HEK293 (cell line): ENCODE measurements around the gene LRRC57.

Experiments used
- BCL11B ChIP-seq: fragments of 450-650 bp; formaldehyde crosslinking; IDR thresholded peaks from 2 replicates; pipeline ENCODE4 v1.5.1; 2016; ENCODE audit warnings: low read depth, missing biosample characterization, missing genetic modification characterization
- KLF8 ChIP-seq: fragments of 450-650 bp; formaldehyde crosslinking; IDR thresholded peaks from 2 replicates; pipeline ENCODE4 v1.5.1; 2016; ENCODE audit warnings: missing biosample characterization, missing genetic modification characterization
- PRDM10 ChIP-seq: fragments of 450-650 bp; formaldehyde crosslinking; IDR thresholded peaks from 2 replicates; pipeline ENCODE4 v1.5.1; 2016; ENCODE audit warnings: missing biosample characterization, missing genetic modification characterization
- PRDM6 ChIP-seq: fragments of 450-650 bp; formaldehyde crosslinking; IDR thresholded peaks from 2 replicates; pipeline ENCODE4 v1.5.1; 2017; ENCODE audit warnings: missing biosample characterization, missing genetic modification characterization
- RBAK ChIP-seq: fragments of 450-650 bp; formaldehyde crosslinking; IDR thresholded peaks from 2 replicates; pipeline ENCODE4 v1.5.1; 2016; ENCODE audit warnings: missing biosample characterization, missing genetic modification characterization
- SCRT1 ChIP-seq: fragments of 450-650 bp; formaldehyde crosslinking; IDR thresholded peaks from 2 replicates; pipeline ENCODE4 v1.5.1; 2016; ENCODE audit warnings: missing biosample characterization, missing genetic modification characterization, borderline replicate concordance
- SP2 ChIP-seq: fragments of 450-650 bp; formaldehyde crosslinking; IDR thresholded peaks from 2 replicates; pipeline ENCODE4 v1.5.1; 2016; ENCODE audit warnings: missing biosample characterization, missing genetic modification characterization
- SP7 ChIP-seq: fragments of 450-650 bp; formaldehyde crosslinking; IDR thresholded peaks from 2 replicates; pipeline ENCODE4 v1.5.1; 2016; ENCODE audit warnings: missing biosample characterization, missing genetic modification characterization
- ZBTB11 ChIP-seq: fragments of 450-650 bp; formaldehyde crosslinking; conservative IDR thresholded peaks from 2 replicates; pipeline ENCODE4 v1.5.1; 2016; ENCODE audit warnings: low read depth, missing biosample characterization, missing genetic modification characterization
- ZBTB20 ChIP-seq: fragments of 450-650 bp; formaldehyde crosslinking; IDR thresholded peaks from 2 replicates; pipeline ENCODE4 v1.5.1; 2016; ENCODE audit warnings: missing biosample characterization, missing genetic modification characterization
- ZBTB48 ChIP-seq: fragments of 450-650 bp; formaldehyde crosslinking; IDR thresholded peaks from 2 replicates; pipeline ENCODE4 v1.5.1; 2016; ENCODE audit warnings: missing biosample characterization, missing genetic modification characterization
- ZBTB6 ChIP-seq: fragments of 450-650 bp; formaldehyde crosslinking; IDR thresholded peaks from 2 replicates; pipeline ENCODE4 v1.5.1; 2017; ENCODE audit warnings: missing biosample characterization, missing genetic modification characterization
- ZFP37 ChIP-seq: fragments of 450-650 bp; formaldehyde crosslinking; IDR thresholded peaks from 2 replicates; pipeline ENCODE4 v1.5.1; 2016; ENCODE audit warnings: missing biosample characterization, missing genetic modification characterization
- ZNF132 ChIP-seq: fragments of 450-650 bp; formaldehyde crosslinking; IDR thresholded peaks from 2 replicates; pipeline ENCODE4 v1.5.1; 2017; ENCODE audit warnings: missing biosample characterization, missing genetic modification characterization, borderline replicate concordance
- ZNF311 ChIP-seq: fragments of 450-650 bp; formaldehyde crosslinking; IDR thresholded peaks from 2 replicates; pipeline ENCODE4 v1.5.1; 2017; ENCODE audit warnings: missing biosample characterization, missing genetic modification characterization, borderline replicate concordance
- ZNF335 ChIP-seq: fragments of 450-650 bp; formaldehyde crosslinking; conservative IDR thresholded peaks from 2 replicates; pipeline ENCODE4 v1.5.1; 2016; ENCODE audit warnings: missing biosample characterization, missing genetic modification characterization
- ZNF624 ChIP-seq: fragments of 450-650 bp; formaldehyde crosslinking; IDR thresholded peaks from 2 replicates; pipeline ENCODE4 v1.5.1; 2017; ENCODE audit warnings: missing biosample characterization, missing genetic modification characterization
- ZNF692 ChIP-seq: fragments of 450-650 bp; formaldehyde crosslinking; IDR thresholded peaks from 2 replicates; pipeline ENCODE4 v1.5.1; 2016; ENCODE audit warnings: missing biosample characterization, missing genetic modification characterization
- ZNF776 ChIP-seq: fragments of 450-650 bp; formaldehyde crosslinking; IDR thresholded peaks from 2 replicates; pipeline ENCODE4 v1.5.0; 2017; ENCODE audit warnings: missing biosample characterization, missing genetic modification characterization, borderline replicate concordance
- ZNF791 ChIP-seq: fragments of 450-650 bp; formaldehyde crosslinking; IDR thresholded peaks from 2 replicates; pipeline ENCODE4 v1.5.1; 2016; ENCODE audit warnings: missing biosample characterization, missing genetic modification characterization
- TF ChIP-seq, protein P1 (sequence below): fragments of 450-650 bp; formaldehyde crosslinking; IDR thresholded peaks from 2 replicates; pipeline ENCODE4 v1.5.1; 2017; ENCODE audit warnings: missing biosample characterization, mild to moderate bottlenecking, missing genetic modification characterization, moderate library complexity

Gene LRRC57

GRCh38 chr15:42495361-42496212 lies 53.0 kb downstream of the LRRC57 start, which contains the start of gene SNAP23 (continued):
- TF ChIP-seq ZNF624 (tag by site-specific recombination) (no peak), ZBTB11 (tag by site-specific recombination) (no peak; the same call in 1 of the 2 replicates), RBAK (tag by site-specific recombination) (no peak), ZNF311 (no peak), ZBTB20 (no peak), ZNF132 (tag by site-specific recombination) (no peak), ZFP37 (no peak), ZNF791 (tag by site-specific recombination) (no peak), ZNF335 (tag by site-specific recombination) (peak; percentile 95), ZBTB6 (no peak), SP2 (tag by site-specific recombination) (peak; percentile 75), ZNF776 (tag by site-specific recombination) (no peak), KLF8 (tag by site-specific recombination) (no peak), SP7 (tag by site-specific recombination) (0 out of 2 replicates have a peak, but pooled peaks have one; percentile 21), BCL11B (tag by site-specific recombination) (no peak), ZNF692 (tag by site-specific recombination) (peak; percentile 31; the same call in 1 of the 2 replicates), PRDM10 (peak; percentile 72), PRDM6 (tag by site-specific recombination) (no peak), SCRT1 (tag by site-specific recombination) (no peak), ZBTB48 (tag by site-specific recombination) (no peak; the same call in 1 of the 2 replicates)
- TF ChIP-seq, protein P1, sequence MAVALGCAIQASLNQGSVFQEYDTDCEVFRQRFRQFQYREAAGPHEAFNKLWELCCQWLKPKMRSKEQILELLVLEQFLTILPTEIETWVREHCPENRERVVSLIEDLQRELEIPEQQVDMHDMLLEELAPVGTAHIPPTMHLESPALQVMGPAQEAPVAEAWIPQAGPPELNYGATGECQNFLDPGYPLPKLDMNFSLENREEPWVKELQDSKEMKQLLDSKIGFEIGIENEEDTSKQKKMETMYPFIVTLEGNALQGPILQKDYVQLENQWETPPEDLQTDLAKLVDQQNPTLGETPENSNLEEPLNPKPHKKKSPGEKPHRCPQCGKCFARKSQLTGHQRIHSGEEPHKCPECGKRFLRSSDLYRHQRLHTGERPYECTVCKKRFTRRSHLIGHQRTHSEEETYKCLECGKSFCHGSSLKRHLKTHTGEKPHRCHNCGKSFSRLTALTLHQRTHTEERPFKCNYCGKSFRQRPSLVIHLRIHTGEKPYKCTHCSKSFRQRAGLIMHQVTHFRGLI, result no peak
